GM18502 (cell line): ENCODE results near the gene PLVAP.

Experiments
- ATAC-seq: cut with Tn5 transposase; IDR thresholded peaks from one replicate; pipeline ENCODE4 v1.9.1; 2021; ENCODE audit warnings: mild to moderate bottlenecking; ENCODE audit not compliant: unreplicated experiment, poor library complexity

PLVAP gene

DNA sequence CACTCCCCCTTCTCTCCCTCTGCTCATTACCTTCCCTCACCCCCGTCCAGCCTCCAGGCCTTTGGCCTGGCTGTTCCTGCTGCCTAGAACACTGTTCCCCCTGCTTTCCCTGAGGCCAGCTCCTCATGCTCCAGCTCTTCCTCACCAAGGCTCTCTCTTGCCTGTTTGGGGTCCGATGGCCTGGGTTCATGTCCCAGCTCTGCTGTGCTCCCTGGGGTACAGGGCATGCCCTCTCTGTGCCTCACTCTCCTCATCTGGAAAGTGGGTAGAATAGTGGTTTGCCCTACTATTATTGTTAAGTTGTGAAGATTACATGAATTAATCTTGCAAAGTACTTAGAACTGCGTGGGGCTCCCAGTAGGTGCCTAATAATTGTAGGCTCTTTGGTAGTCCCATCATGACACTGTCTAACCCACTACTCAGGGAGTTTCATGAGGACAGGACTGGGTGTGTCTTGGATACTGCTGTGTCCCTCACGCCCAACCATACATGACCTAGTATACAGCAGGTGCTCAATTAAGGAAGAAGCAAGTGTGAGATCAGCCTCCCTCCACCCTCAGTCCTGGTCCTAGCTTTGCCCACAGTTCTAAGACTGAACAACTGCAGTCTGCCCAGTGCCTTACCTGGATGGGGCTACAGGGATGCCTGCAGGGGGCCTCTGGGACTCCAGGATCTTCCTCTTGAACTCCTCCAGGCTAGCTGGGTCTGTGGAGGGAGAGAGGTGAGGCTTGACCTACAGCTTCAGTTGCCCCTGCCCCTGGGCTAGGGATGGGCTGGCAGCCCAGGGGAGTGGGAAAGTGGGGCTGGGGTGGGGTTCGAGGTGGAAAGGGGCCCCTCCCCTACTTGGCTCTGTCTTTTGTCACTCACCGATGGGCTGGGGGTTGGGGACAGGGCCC is 17.0 kb downstream of the PLVAP start:
- ATAC-seq: no peak

DNA sequence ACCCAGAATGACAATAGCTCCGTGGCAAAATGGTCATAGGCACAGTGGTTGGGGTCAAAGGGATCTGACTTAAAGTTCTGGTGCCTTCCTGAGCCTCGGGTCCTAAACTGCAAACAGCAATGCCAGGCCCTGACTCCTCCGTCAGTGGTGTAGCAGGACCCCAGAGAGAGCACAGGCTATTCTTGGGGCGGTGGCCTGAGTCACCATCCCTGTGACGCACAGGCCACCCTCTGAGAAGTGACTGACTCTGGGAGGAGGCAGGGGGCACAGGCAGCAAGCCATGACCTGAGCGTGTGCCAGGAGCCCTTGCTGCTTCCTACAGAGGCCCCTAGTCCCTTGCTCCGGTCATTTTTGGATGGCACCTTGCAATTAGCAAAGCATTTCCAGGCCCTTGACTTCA is 18.7 kb downstream of the PLVAP start:
- ATAC-seq: no peak

DNA sequence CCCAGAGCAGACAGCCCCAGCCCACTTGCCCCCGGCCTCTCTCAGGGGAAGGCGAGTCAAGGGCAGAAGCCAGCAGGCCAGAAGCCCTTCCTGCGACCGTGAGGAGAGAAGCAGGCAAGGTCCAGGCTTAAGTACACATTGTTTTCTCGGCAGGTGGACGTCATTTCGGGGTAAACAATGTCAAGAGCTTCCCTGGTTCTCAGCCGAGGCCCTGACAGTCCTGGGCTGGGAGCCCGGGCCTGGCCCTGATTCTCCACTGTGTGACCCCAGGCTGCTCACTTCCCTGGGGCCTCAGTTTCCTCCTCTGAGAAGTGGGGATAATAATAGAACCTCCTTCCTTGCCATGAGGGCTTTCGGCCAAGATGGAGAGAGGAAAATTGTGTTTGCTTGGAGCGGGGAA is 19.4 kb downstream of the PLVAP start:
- no peak for ATAC-seq

- no peak for ATAC-seq
Measured at GRCh38 chr19:17357078-17357666, 20.0 kb downstream of the PLVAP start.

DNA sequence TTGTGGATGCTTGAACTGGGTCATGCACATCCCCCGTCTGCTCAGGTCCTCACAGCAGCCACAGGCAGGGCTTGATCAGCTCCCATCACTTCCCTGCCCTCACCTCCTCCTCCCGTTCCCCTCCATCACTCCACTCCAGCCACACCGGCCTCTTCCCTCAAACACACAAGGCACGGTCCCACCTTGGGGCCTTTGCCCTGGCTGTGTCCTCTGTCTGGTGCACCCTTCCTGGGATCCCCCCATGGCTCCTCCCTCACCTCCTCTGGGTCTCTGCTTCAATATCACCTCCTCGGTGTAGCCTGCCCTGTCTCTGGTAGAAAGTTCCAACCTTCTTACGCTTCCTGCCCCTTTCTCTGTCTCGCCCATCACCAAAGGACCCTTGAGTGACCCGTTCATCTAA is 23.8 kb downstream of the PLVAP start:
- ATAC-seq: no peak

DNA sequence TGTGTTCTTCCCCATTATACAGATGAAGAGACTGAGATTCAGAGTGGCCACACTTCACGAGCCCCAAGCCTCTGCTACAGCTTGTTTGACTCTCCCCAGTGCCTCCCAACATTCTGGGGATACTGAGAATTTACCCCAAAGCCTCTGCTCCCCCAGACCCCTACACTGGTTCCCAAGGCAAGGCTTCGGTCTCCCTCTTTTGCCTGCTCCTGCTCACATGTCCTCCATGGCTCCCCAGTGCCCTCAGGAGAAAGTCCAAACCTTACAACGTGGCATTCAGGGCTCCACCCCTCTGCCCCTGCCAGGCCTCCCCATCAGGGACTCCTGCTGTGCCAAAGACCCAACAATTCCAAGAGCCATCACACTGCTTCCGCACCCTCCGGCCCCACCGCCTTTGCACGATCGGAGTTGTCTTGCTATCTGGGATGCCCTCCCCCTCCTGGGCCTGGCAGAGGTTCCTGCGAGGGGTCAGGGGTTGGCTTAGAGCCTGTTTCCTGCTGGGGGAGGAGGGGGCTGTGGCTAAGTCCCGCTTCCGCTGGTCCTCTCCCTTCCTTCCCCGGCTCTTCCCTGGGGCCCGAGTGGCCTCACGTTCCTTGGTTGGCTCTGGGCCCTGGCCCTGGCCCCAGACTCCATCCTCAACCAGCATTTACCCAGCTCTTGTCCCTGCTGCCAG is 24.4 kb downstream of the PLVAP start:
- no peak for ATAC-seq

DNA sequence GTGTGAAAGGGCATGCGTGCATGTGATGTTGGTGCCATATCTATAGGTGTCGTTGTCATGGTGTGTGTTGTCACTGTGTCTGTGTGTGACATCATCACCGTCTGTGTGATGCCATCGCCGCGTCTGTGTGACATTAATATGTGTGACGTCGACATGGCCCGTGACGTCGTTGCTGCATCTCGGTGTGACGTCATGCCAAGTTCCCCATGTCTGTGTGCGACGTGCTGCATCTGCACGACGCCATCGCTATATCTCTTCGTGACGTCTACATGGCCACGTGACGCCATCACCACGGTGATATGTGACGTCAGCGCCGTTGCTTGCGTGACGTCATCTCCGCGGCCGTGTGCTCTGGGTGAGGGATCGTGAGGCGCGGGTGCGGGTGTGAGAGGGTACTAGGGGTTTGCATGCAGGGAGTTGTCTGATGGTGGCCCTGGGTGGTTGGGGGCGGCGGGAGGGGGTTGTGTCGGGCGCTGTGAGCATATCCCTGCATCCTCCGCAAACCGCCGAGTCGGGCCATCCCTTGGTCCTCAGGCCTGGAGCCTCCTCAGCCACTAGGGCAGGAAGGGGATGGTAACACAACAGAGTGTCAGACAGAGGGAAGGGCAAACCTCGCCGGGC is 25.2 kb downstream of the PLVAP start:
- ATAC-seq: no peak

DNA sequence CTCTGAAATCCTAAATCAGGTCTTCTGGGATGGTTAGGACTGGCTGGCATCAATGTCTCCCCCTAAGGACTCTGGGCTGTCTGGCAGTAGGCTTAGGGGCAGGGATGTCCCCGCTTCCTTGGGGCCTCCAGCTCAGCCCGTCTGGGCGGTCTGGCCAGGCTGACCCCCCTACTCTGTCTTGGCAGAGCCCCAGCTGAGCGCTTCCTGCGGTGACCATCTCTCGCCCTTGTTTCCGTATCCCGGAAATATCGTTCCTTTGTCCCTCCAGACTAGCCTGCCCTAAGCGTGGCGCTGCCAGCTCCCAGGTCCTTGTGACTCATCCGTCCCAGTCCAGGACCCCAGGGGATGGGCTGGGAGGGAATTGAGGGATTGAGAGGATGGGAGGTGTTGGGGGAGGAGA is 28.4 kb downstream of the PLVAP start:
- ATAC-seq: no peak

- ATAC-seq: no peak
Measured at GRCh38 chr19:17347877-17348276, 29.3 kb downstream of the PLVAP start.

DNA sequence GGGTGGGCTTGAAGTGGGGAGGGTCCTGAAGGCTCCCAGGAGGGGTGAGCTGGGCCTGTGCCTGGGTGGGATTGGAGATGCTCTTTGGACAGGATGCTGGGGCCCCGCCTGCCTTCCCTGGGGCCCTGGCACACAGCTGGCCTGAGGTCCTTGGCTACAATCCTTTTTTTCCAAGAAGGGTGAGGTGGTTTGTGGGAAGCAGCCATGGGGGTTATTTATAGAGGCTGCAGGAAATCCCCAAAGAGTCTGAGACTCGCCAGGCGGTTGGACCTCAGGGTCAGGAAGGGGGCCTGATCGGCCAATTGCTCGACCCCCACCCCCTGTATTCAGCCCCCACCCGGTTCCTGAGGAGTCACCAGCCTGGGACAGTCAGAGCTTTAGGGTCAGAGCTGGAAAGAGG is 29.8 kb downstream of the PLVAP start:
- ATAC-seq: no peak

GRCh38 chr19:17346109-17346671 is 31.0 kb downstream of the PLVAP start:
- ATAC-seq: no peak

- no peak for ATAC-seq
Measured at GRCh38 chr19:17341845-17342244, 35.3 kb downstream of the PLVAP start.

GRCh38 chr19:17341386-17341785 is 35.8 kb downstream of the PLVAP start:
- no peak for ATAC-seq

- ATAC-seq: no peak
Measured at GRCh38 chr19:17340871-17341357, 36.2 kb downstream of the PLVAP start.

DNA sequence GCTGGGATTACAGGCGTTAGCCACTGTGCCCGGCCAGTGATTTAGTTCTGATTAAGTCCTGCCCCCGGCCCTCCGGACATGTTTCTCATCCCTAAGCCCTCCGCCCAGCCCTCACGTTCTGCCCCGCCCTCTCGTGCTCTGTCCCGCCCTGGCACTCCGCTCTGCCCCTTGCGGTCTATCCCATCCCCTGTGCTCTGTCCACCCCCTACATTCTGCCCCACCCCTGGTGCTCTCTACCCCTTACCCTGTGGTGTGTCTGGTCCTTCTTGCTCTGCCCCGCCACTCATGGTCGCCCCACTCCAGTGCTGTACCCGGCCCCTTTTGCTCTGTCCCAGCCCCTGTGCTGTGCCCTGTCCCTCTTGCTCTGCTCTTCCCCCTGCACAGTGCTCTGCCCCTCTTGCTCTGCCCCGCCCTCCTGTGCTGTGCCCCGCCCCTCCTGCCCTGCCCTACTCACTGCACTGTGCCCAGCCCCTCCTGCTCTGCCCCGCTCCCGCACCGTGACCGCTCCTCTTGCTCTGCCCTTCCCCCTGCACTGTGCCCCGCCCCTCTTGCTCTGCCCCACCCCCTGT is 36.8 kb downstream of the PLVAP start:
- ATAC-seq: no peak

- no peak for ATAC-seq
Measured at GRCh38 chr19:17339088-17339741, 37.9 kb downstream of the PLVAP start.

DNA sequence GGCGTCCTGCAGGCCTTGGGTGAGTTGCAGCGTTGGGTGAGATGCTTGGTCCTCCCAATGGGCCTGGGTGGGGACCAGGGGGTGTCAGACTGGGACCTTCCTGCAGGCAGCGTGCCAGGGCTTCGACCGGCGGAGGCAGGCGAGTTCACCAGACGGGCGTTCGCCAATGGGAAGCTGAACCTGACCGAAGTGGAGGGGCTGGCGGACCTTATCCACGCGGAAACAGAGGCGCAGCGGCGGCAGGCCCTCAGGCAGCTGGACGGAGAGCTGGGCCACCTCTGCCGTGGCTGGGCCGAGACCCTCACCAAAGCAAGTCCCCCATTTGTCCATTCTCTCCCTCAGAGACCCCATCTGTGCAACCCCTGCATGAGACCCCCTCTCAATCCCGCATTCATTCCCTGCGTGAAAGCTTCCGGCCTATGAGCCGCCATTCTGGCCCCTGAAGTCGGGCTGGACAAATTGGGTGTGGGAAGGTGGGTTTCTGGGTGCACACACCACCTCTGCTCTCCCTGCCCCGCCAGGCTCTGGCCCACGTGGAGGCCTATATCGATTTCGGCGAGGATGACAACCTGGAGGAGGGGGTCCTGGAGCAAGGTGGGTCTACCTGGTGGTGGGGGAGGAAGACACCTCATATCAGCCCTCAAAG is 38.6 kb downstream of the PLVAP start:
- ATAC-seq: no peak

- ATAC-seq: no peak
Measured at GRCh38 chr19:17337675-17338432, 39.3 kb downstream of the PLVAP start.
